SW480 (cell line): ENCODE data around the gene NOP16.
A peak's percentile ranks its signal among the peaks of the same experiment; 100 is the strongest.
"Not testable (repeated sequence)": the region's sequence is repeated elsewhere in the genome, so short reads cannot be mapped to it uniquely, and the experiment has no call there.

Experiments
- DNase-seq: peaks from one replicate; pipeline ENCODE4 v3.0.0-alpha.2; 2016; ENCODE audit warnings: low spot score

Gene NOP16

GRCh38 chr5:176409765-176410164 lies 21.4 kb upstream of the NOP16 start:
- no peak for DNase-seq

GRCh38 chr5:176408590-176408989 lies 20.2 kb upstream of the NOP16 start:
- DNase-seq: no peak

- not testable (repeated sequence) for DNase-seq
Observed at GRCh38 chr5:176408252-176408573, 19.8 kb upstream of the NOP16 start.

GRCh38 chr5:176407456-176408251 lies 19.3 kb upstream of the NOP16 start:
- DNase-seq: no peak

- no peak for DNase-seq
Observed at GRCh38 chr5:176406436-176407052, 18.1 kb upstream of the NOP16 start.

- peak; percentile 43 for DNase-seq
Observed at GRCh38 chr5:176405656-176406435, 17.4 kb upstream of the NOP16 start.

GRCh38 chr5:176401281-176402205 lies 13.1 kb upstream of the NOP16 start:
- no peak for DNase-seq

GRCh38 chr5:176400382-176401156 lies 12.2 kb upstream of the NOP16 start:
- DNase-seq: peak; percentile 96

- DNase-seq: no peak
Observed at GRCh38 chr5:176397736-176398420, 9.5 kb upstream of the NOP16 start.

- no peak for DNase-seq
Observed at GRCh38 chr5:176396330-176396729, 7.9 kb upstream of the NOP16 start.

GRCh38 chr5:176394881-176395675 lies 6.7 kb upstream of the NOP16 start:
- DNase-seq: no peak

GRCh38 chr5:176394096-176394495 lies 5.7 kb upstream of the NOP16 start:
- no peak for DNase-seq

GRCh38 chr5:176392526-176392925 lies 4.1 kb upstream of the NOP16 start:
- DNase-seq: no peak

GRCh38 chr5:176391999-176392398 lies 3.6 kb upstream of the NOP16 start:
- DNase-seq: no peak

GRCh38 chr5:176391479-176391878 lies 3.1 kb upstream of the NOP16 start:
- DNase-seq: no peak

- DNase-seq: no peak
Observed at GRCh38 chr5:176389135-176390123, 1.0 kb upstream of the NOP16 start.

- DNase-seq: peak; percentile 49
Observed at GRCh38 chr5:176388003-176388443, 375 bp downstream of the NOP16 start.

- DNase-seq: no peak
Observed at GRCh38 chr5:176387384-176387925, 943 bp downstream of the NOP16 start.
